HL-60 (cell line): Measurements from ENCODE around the gene SH3RF3.

Experiments used
- GABPA ChIP-seq: IDR thresholded peaks from 2 replicates; pipeline ENCODE4 v1.6.1; 2012; ENCODE audit warnings: low read depth
- POLR2AphosphoS5 ChIP-seq: IDR thresholded peaks from 2 replicates; pipeline ENCODE4 v1.6.1; 2012; ENCODE audit warnings: low read depth
- SPI1 ChIP-seq: IDR thresholded peaks from 2 replicates; pipeline ENCODE4 v1.6.1; 2012; ENCODE audit warnings: low read depth, mild to moderate bottlenecking, borderline replicate concordance
- TF ChIP-seq, protein P1 (sequence below): IDR thresholded peaks from one replicate; pipeline ENCODE4 v1.5.1; 2011; ENCODE audit warnings: low read length, control low read depth, inconsistent platforms; ENCODE audit not compliant: insufficient read depth
- TF ChIP-seq, protein P2 (sequence below): IDR thresholded peaks from 2 replicates; pipeline ENCODE4 v1.6.1; 2012; ENCODE audit warnings: low read depth; ENCODE audit not compliant: insufficient replicate concordance

DNA sequence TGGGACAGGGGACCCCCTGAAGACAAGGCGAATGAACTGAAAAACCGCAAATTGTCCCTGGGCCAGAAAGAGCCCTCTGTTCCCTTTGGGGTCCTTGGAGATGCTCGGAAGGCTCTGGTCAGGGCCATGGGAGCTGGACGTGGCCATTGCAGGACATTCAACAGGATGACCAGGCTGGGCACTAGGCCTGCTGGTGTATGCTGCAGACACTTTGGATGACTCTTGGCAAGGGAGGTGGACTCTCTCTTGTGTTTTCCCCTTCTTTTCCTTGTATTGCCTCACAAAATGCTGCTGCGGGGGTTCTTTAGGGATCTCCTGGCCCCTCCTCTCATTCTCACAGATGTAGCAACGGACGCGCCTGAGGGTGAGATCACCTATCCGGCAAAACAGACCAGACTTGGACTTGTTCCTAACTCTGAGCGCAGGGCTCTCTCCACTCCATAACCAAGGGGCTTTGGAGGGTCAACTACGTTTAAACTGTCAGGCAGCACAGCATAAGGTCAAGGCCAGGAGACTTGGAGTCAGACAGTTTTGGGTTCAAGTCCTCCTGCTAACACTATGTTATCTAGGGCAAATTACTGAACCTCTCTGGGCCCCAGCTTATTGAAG lies 41.8 kb upstream of the SH3RF3 start:
- TF ChIP-seq SPI1: no peak
- TF ChIP-seq, protein P1, sequence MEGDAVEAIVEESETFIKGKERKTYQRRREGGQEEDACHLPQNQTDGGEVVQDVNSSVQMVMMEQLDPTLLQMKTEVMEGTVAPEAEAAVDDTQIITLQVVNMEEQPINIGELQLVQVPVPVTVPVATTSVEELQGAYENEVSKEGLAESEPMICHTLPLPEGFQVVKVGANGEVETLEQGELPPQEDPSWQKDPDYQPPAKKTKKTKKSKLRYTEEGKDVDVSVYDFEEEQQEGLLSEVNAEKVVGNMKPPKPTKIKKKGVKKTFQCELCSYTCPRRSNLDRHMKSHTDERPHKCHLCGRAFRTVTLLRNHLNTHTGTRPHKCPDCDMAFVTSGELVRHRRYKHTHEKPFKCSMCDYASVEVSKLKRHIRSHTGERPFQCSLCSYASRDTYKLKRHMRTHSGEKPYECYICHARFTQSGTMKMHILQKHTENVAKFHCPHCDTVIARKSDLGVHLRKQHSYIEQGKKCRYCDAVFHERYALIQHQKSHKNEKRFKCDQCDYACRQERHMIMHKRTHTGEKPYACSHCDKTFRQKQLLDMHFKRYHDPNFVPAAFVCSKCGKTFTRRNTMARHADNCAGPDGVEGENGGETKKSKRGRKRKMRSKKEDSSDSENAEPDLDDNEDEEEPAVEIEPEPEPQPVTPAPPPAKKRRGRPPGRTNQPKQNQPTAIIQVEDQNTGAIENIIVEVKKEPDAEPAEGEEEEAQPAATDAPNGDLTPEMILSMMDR: no peak
- TF ChIP-seq, protein P2, sequence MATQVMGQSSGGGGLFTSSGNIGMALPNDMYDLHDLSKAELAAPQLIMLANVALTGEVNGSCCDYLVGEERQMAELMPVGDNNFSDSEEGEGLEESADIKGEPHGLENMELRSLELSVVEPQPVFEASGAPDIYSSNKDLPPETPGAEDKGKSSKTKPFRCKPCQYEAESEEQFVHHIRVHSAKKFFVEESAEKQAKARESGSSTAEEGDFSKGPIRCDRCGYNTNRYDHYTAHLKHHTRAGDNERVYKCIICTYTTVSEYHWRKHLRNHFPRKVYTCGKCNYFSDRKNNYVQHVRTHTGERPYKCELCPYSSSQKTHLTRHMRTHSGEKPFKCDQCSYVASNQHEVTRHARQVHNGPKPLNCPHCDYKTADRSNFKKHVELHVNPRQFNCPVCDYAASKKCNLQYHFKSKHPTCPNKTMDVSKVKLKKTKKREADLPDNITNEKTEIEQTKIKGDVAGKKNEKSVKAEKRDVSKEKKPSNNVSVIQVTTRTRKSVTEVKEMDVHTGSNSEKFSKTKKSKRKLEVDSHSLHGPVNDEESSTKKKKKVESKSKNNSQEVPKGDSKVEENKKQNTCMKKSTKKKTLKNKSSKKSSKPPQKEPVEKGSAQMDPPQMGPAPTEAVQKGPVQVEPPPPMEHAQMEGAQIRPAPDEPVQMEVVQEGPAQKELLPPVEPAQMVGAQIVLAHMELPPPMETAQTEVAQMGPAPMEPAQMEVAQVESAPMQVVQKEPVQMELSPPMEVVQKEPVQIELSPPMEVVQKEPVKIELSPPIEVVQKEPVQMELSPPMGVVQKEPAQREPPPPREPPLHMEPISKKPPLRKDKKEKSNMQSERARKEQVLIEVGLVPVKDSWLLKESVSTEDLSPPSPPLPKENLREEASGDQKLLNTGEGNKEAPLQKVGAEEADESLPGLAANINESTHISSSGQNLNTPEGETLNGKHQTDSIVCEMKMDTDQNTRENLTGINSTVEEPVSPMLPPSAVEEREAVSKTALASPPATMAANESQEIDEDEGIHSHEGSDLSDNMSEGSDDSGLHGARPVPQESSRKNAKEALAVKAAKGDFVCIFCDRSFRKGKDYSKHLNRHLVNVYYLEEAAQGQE: no peak
- TF ChIP-seq GABPA: no peak
- TF ChIP-seq POLR2AphosphoS5: no peak
